ENCODE results near the gene ACTR3C. TPM values are rescaled to one million over a fixed set of nuclear protein-coding genes. Genes with fewer than 3 reads are reported as not detected.

The ACTR3C gene
- total and polyA plus RNA-seq, 2 of the 13 experiments (the other 11 are each of a cell fraction or from before 2014, with no cell fraction given) = 3.8 to 7.5 TPM

GRCh38 chr7:150340024-150340749 lies 16.8 kb upstream of the ACTR3C start (continued):
- TF ChIP-seq KIAA2018 (CRISPR knock-in tag; IDR thresholded peaks at IDR 0.05; ENCODE audit: borderline replicate concordance) (no peak), ZNF260 (CRISPR knock-in tag; IDR thresholded peaks at IDR 0.05; ENCODE audit: borderline replicate concordance, low read depth) (no peak), NPAS2 (CRISPR knock-in tag; IDR thresholded peaks at IDR 0.05; ENCODE audit: borderline replicate concordance) (no peak), PPARG (CRISPR knock-in tag; conservative IDR thresholded peaks at IDR 0.05) (no peak), SIX4 (CRISPR knock-in tag; IDR thresholded peaks at IDR 0.05) (no peak), GABPA (IDR thresholded peaks at IDR 0.05; ENCODE audit: low read depth, low read length) (no peak), GABPA (CRISPR knock-in tag; IDR thresholded peaks at IDR 0.05; ENCODE audit: low read depth) (no peak), ZBTB38 (CRISPR knock-in tag; IDR thresholded peaks at IDR 0.05) (0 out of 2 replicates have a peak, but pooled peaks have one; percentile 24), LRRFIP1 (CRISPR knock-in tag; conservative IDR thresholded peaks at IDR 0.05) (no peak), ZNF503 (CRISPR knock-in tag; IDR thresholded peaks at IDR 0.05) (no peak), ZNF788 (CRISPR knock-in tag; IDR thresholded peaks at IDR 0.05; ENCODE audit: borderline replicate concordance) (peak; percentile 33; the same call in 1 of the 2 replicates), CENPBD1 (CRISPR knock-in tag; IDR thresholded peaks at IDR 0.05; ENCODE audit: borderline replicate concordance, low read depth) (no peak), ZBTB21 (CRISPR knock-in tag; IDR thresholded peaks at IDR 0.05) (no peak), MTA1 (CRISPR knock-in tag; IDR thresholded peaks at IDR 0.05; ENCODE audit: borderline replicate concordance) (peak; percentile 31; the same call in 1 of the 2 replicates), ADNP (CRISPR knock-in tag; IDR thresholded peaks at IDR 0.05) (no peak), ZBTB20 (CRISPR knock-in tag; IDR thresholded peaks at IDR 0.05; ENCODE audit: borderline replicate concordance, low read depth) (no peak)

Data from HepG2 (cell line).